GM12878 (cell line): ENCODE measurements around the gene CKAP2. TPM values are rescaled to one million over a fixed set of nuclear protein-coding genes. Genes with fewer than 3 reads are reported as not detected.

Source experiments
- ATAC-seq: fragments of 200-7000 bp; cut with Tn5 transposase; 3 replicates; pipeline ENCODE4 v1.9.1; 2020; ENCODE audit warnings: mild to moderate bottlenecking, moderate library complexity
- BruUV-seq: library from RNA; stranded (reverse); fragments of 400-500 nt; replicated peaks from 2 replicates; lab custom pipeline; 2021; lab: Mats Ljungman, UMichigan
- CTCF ChIA-PET: fragments of 300-600 bp; sonication (Branson Sonifier 250); formaldehyde crosslinking; extraction: SDS; loops from one replicate; lab custom pipeline; 2021; ENCODE audit warnings: inconsistent platforms; lab: Yijun Ruan, JAX
- POLR2A ChIA-PET: fragments of 350-600 bp; formaldehyde crosslinking; extraction: SDS; loops from one replicate; lab custom pipeline; 2021; ENCODE audit warnings: inconsistent platforms; lab: Charles Lee
- RAD21 ChIA-PET: fragments of 300-600 bp; sonication (Branson Sonifier 250); formaldehyde crosslinking; loops from one replicate; lab custom pipeline; 2023; ENCODE audit warnings: antibody characterized with exemption; ENCODE audit not compliant: unreplicated experiment; lab: Charles Lee
- SMC1A ChIA-PET: fragments of 300-600 bp; sonication (Branson Sonifier 250); formaldehyde crosslinking; loops from one replicate; lab custom pipeline; 2023; ENCODE audit not compliant: unreplicated experiment, uncharacterized antibody; lab: Charles Lee
- DNase-seq: peaks from one replicate; pipeline ENCODE4 v3.0.0-alpha.2; 2011; ENCODE audit warnings: low read depth, low spot score
- FAIRE-seq: peaks from 3 replicates; lab custom pipeline; 2011; peaks lifted over from hg19 to GRCh38; lab: Jason Lieb, UNC
- H2AFZ ChIP-seq: 2 replicates; pipeline ENCODE4 v1.6.0; 2011; ENCODE audit warnings: low read depth, low read length, control low read depth; ENCODE audit not compliant: control insufficient read depth
- H3K27ac ChIP-seq: 2 replicates; pipeline ENCODE4 v1.5.1; 2011; ENCODE audit warnings: control low read depth; ENCODE audit not compliant: control insufficient read depth, insufficient read depth
- H3K27me3 ChIP-seq, 2 experiments: replicated peaks in 1 of 2; 2 replicates each; pipeline versions ENCODE4 v1.6.0 to v1.6.1; 2011; ENCODE audit warnings: low read length in 1 of 2; ENCODE audit not compliant: control insufficient read depth in 2 of 2, insufficient read depth in 2 of 2
- H3K36me3 ChIP-seq, 2 experiments: 2 replicates each; pipeline ENCODE4 v1.5.1; 2011; ENCODE audit warnings: low read length in 1 of 2; ENCODE audit not compliant: control insufficient read depth in 2 of 2, insufficient read depth in 2 of 2
- H3K4me1 ChIP-seq: 2 replicates; pipeline ENCODE4 v1.6.1; 2011; ENCODE audit warnings: mild to moderate bottlenecking, low read length, moderate library complexity, mixed read lengths; ENCODE audit not compliant: control insufficient read depth, insufficient read depth
- H3K4me2 ChIP-seq: 2 replicates; pipeline ENCODE4 v1.6.0; 2011; ENCODE audit warnings: control low read depth; ENCODE audit not compliant: control insufficient read depth, insufficient read depth
- H3K4me3 ChIP-seq: fragments of 200-600 bp; sonication (generic); 2 replicates; pipeline ENCODE4 v1.5.1; 2016
- H3K79me2 ChIP-seq: 2 replicates; pipeline ENCODE4 v1.6.0; 2011; ENCODE audit warnings: low read length; ENCODE audit not compliant: control insufficient read depth, insufficient read depth
- H3K9ac ChIP-seq: 2 replicates; pipeline ENCODE4 v1.8.0; 2011; ENCODE audit warnings: low read length, control low read depth, mixed read lengths; ENCODE audit not compliant: control insufficient read depth, insufficient read depth
- H3K9me3 ChIP-seq: replicated peaks from 3 replicates; pipeline ENCODE4 v1.5.1; 2011; ENCODE audit warnings: mild to moderate bottlenecking, low read length; ENCODE audit not compliant: control insufficient read depth, insufficient read depth
- H4K20me1 ChIP-seq: 2 replicates; pipeline ENCODE4 v1.6.0; 2011; ENCODE audit not compliant: control insufficient read depth, insufficient read depth
- CHD4 ChIP-seq: fragments of 200-600 bp; sonication (generic); IDR thresholded peaks from 2 replicates; pipeline ENCODE4 v1.6.1; 2016; ENCODE audit warnings: mild to moderate bottlenecking
- CREB1 ChIP-seq: IDR thresholded peaks from 2 replicates; pipeline ENCODE4 v1.6.1; 2012; ENCODE audit warnings: low read depth, mild to moderate bottlenecking, inconsistent platforms
- EED ChIP-seq: sonication (generic); IDR thresholded peaks from 2 replicates; pipeline ENCODE4 v1.6.1; 2016; ENCODE audit warnings: antibody characterized with exemption, low read depth
- EGR1 ChIP-seq, 2 experiments: IDR thresholded peaks; 1 replicate in 1 of 2; 2 replicates in 1 of 2; pipeline ENCODE4 v1.6.1; 2011 to 2012; ENCODE audit warnings: low read depth in 2 of 2, low read length in 2 of 2, borderline replicate concordance in 1 of 2, mild to moderate bottlenecking in 1 of 2, moderate library complexity in 1 of 2
- FOS ChIP-seq: IDR thresholded peaks from 3 replicates; pipeline ENCODE4 v1.6.1; 2011; ENCODE audit warnings: borderline replicate concordance; ENCODE audit not compliant: insufficient read length; ENCODE audit errors: extremely low read depth
- KLF5 ChIP-seq: fragments of 450-650 bp; IDR thresholded peaks from 2 replicates; pipeline ENCODE4 v1.6.1; 2014; ENCODE audit warnings: mild to moderate bottlenecking; ENCODE audit not compliant: partially characterized antibody
- MTA2 ChIP-seq: fragments of 450-650 bp; IDR thresholded peaks from 2 replicates; pipeline ENCODE4 v1.6.1; 2016; ENCODE audit warnings: low read depth, mild to moderate bottlenecking, moderate library complexity
- NRF1 ChIP-seq: conservative IDR thresholded peaks from 2 replicates; pipeline ENCODE4 v1.6.1; 2011; ENCODE audit warnings: mild to moderate bottlenecking, low read depth, low read length, improper control_type of control experiment
- POLR2AphosphoS5 ChIP-seq: IDR thresholded peaks from 2 replicates; pipeline ENCODE4 v1.6.1; 2011; ENCODE audit warnings: mild to moderate bottlenecking, low read length, inconsistent platforms
- RELB ChIP-seq: fragments of 450-650 bp; IDR thresholded peaks from 2 replicates; pipeline ENCODE4 v1.6.1; 2017; ENCODE audit warnings: low read depth, mild to moderate bottlenecking, moderate library complexity
- RUNX3 ChIP-seq: IDR thresholded peaks from 2 replicates; pipeline ENCODE4 v1.6.1; 2012; ENCODE audit warnings: low read length, inconsistent platforms
- SUZ12 ChIP-seq: fragments of 200-600 bp; sonication (generic); IDR thresholded peaks from one replicate; pipeline ENCODE4 v1.6.1; 2018; ENCODE audit warnings: antibody characterized with exemption, mild to moderate bottlenecking; ENCODE audit not compliant: unreplicated experiment
- WGBS: methylation state at CpG from one replicate; pipeline ENCODE4 v1.1.6; 2016; ENCODE audit warnings: low lambda C conversion rate; ENCODE audit not compliant: insufficient replicate concordance, insufficient coverage; ENCODE audit errors: missing lambda C conversion rate; 5-methylcytosine and 5-hydroxymethylcytosine counted together
- in situ Hi-C: fragments of 300-500 bp; cut with MboI; formaldehyde crosslinking; loops from 9 replicates; pipeline ENCODE4 v1.14.3; 2018; ENCODE audit warnings: mixed read lengths
- intact Hi-C: fragments of 100-400 bp; cut with micrococcal nuclease; formaldehyde crosslinking; loops from one replicate; pipeline ENCODE4 v1.14.2; 2022; ENCODE audit not compliant: unreplicated experiment
- polyA plus RNA-seq, 11 experiments: library from polyadenylated mRNA; depleted of rRNA in 4 of 11; unstranded in 6 of 11; stranded (reverse) in 5 of 11; fragments of >200 nt; fragmentation: Nextera tagmentation in 4 of 11; fragmentation: Illumina TruSeq in 1 of 11; extraction: Ambion mirVana in 4 of 11; extraction: Trizol in 1 of 11; gene quantifications; 1 replicate in 1 of 11; 2 replicates in 10 of 11; pipeline versions ENCODE4 v1.2.1 to v1.2.3, GENCODE V29; 2011 to 2016; ENCODE audit warnings: inconsistent platforms in 2 of 11, missing spikeins in 2 of 11, low read depth in 1 of 11
- total RNA-seq, 4 experiments: library from RNA; depleted of rRNA in 3 of 4; stranded (reverse); fragments of >200 nt in 3 of 4; fragmentation: Illumina TruSeq in 1 of 4; extraction: Trizol in 1 of 4; gene quantifications; 2 replicates each; pipeline versions ENCODE4 v1.2.1 to v1.2.3, GENCODE V29; 2013 to 2021
- TF ChIP-seq, protein P1 (sequence below): IDR thresholded peaks from 2 replicates; pipeline ENCODE4 v1.6.1; 2011; ENCODE audit warnings: low read depth, low read length, improper control_type of control experiment, borderline replicate concordance
- TF ChIP-seq, protein P2 (sequence below): IDR thresholded peaks from 2 replicates; pipeline ENCODE4 v1.6.1; 2012; ENCODE audit warnings: low read depth, low read length, improper control_type of control experiment

Gene CKAP2
- total and polyA plus RNA-seq, 10 of the 15 experiments (the other 5 are each of a cell fraction or from before 2014, with no cell fraction given) = 20.9 to 62.3 (median 37.5) TPM

GRCh38 chr13:52461265-52461664 lies 6.0 kb downstream of the CKAP2 start:
- no peaks in the 10 kb centered on the region for H3K4me1 ChIP-seq
- in situ Hi-C loops (no loop called here), intact Hi-C loops (no loop called here)
- H2AFZ ChIP-seq = no peak overlapping the region
- peak overlapping the region; percentile 41 for H3K4me2 ChIP-seq
- no peak for DNase-seq
- H3K4me3 ChIP-seq = 0 out of 2 replicates have a peak overlapping the region, but pooled peaks have one; percentile 21
- RAD21 ChIA-PET = interaction anchor here (1.8 kb wide), 1 partner anchor 11 kb away, joined by 7 read pairs; the partner anchor contains the start of gene VPS36
- no peaks in the 10 kb centered on the region for H3K9me3 ChIP-seq
- peaks cover 30% of the 10 kb centered on the region for H3K79me2 ChIP-seq
- 76% methylated on average over 3 of the region's 3 CpGs for WGBS
- ATAC-seq = peak; percentile 62
- CTCF ChIA-PET = interaction anchor here (1.1 kb wide), 1 partner anchor 14 kb away, joined by 4 read pairs; no protein-coding TSS in a partner anchor
- peaks cover 0 to 17% of the 10 kb centered on the region in 2 experiments; a peak in 2 of 4 replicates for H3K36me3 ChIP-seq
- no peak overlapping the region for H3K9ac ChIP-seq
- no peaks in the 10 kb centered on the region for H3K27me3 ChIP-seq
- no peak for FAIRE-seq
- POLR2A ChIA-PET = no interaction called here
- no peak overlapping the region for H3K27ac ChIP-seq
- no peaks in the 10 kb centered on the region for H4K20me1 ChIP-seq
- SMC1A ChIA-PET = no interaction called here
- TSS peak; percentile 36 for BruUV-seq
- TF ChIP-seq EED (no peak), RUNX3 (peak; percentile 45; the same call in 1 of the 2 replicates)

DNA sequence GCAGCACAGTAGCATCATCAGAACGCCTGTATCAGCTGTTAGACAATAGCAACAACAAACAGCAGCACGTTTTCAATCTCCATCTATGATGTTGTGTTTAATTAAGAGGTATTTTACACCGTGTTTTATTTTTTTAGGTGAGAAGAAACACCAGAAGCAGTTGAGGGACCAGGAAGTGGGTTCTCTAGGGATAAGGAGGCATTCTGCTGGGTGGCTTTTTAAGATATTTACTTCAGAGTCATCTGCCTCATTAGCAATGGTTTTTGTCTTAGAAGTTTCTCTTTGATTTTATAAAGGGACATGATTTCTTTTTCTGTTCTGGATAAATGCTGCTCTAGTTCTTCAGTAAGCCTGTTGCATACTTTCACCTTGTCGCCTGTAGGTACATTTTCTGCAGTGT lies 8.2 kb downstream of the CKAP2 start:
- BruUV-seq = no TSS peak
- 90% methylated on average over 4 of the region's 4 CpGs for WGBS
- SMC1A ChIA-PET = interaction anchor here (1.0 to 1.2 kb wide), 2 partner anchors 12 to 336 kb away, joined by 3 to 4 read pairs; no protein-coding TSS in a partner anchor
- TF ChIP-seq CHD4 (no peak), EGR1 (IDR thresholded peaks at IDR 0.05; ENCODE audit: borderline replicate concordance in 1 of 2, low read depth in 2 of 2, low read length in 2 of 2) (no peak), EED (no peak), CREB1 (no peak), KLF5 (no peak), MTA2 (no peak), RELB (no peak), SUZ12 (no peak), POLR2AphosphoS5 (no peak), FOS (no peak), NRF1 (no peak)
- TF ChIP-seq, protein P1, sequence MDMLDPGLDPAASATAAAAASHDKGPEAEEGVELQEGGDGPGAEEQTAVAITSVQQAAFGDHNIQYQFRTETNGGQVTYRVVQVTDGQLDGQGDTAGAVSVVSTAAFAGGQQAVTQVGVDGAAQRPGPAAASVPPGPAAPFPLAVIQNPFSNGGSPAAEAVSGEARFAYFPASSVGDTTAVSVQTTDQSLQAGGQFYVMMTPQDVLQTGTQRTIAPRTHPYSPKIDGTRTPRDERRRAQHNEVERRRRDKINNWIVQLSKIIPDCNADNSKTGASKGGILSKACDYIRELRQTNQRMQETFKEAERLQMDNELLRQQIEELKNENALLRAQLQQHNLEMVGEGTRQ = no peak
- TF ChIP-seq, protein P2, sequence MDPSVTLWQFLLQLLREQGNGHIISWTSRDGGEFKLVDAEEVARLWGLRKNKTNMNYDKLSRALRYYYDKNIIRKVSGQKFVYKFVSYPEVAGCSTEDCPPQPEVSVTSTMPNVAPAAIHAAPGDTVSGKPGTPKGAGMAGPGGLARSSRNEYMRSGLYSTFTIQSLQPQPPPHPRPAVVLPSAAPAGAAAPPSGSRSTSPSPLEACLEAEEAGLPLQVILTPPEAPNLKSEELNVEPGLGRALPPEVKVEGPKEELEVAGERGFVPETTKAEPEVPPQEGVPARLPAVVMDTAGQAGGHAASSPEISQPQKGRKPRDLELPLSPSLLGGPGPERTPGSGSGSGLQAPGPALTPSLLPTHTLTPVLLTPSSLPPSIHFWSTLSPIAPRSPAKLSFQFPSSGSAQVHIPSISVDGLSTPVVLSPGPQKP = no peak

More for the DNA sequence above, 8.2 kb downstream of the CKAP2 start:
- no peak overlapping the region for H3K27ac ChIP-seq
- peak overlapping the region; percentile 17; the same call in 1 of the 2 replicates for H3K4me2 ChIP-seq
- H3K79me2 ChIP-seq = peaks cover 15% of the 10 kb centered on the region
- no peaks in the 10 kb centered on the region for H3K4me1 ChIP-seq
- intact Hi-C loops = no loop called here
- in situ Hi-C loops = no loop called here
- ATAC-seq (no peak), DNase-seq (no peak), FAIRE-seq (no peak)
- H3K36me3 ChIP-seq = peaks cover 0 to 34% of the 10 kb centered on the region in 2 experiments; a peak in 2 of 4 replicates
- ChIA-PET CTCF (interaction anchor here (1.0 to 2.4 kb wide), 4 partner anchors 11 to 689 kb away, joined by 3 to 9 read pairs (median 3); partner anchors contain the start of gene VPS36), RAD21 (interaction anchor here (0.8 kb wide), 1 partner anchor 13 kb away, joined by 4 read pairs; the partner anchor contains the start of gene VPS36), POLR2A (no interaction called here)
- no peaks in the 10 kb centered on the region for H4K20me1 ChIP-seq
- H3K9me3 ChIP-seq = no peaks in the 10 kb centered on the region
- H3K9ac ChIP-seq = no peak overlapping the region
- H3K4me3 ChIP-seq = no peak overlapping the region
- no peaks in the 10 kb centered on the region for H3K27me3 ChIP-seq
- H2AFZ ChIP-seq = no peak overlapping the region
